GM21526 (cell line): Measurements from ENCODE around the gene ADAMTS15.
A peak's percentile ranks its signal among the peaks of the same experiment; 100 is the strongest.
"Not testable (repeated sequence)": the region's sequence is repeated elsewhere in the genome, so short reads cannot be mapped to it uniquely, and the experiment has no call there.

ENCODE experiments used
- ATAC-seq: cut with Tn5 transposase; IDR thresholded peaks from one replicate; pipeline ENCODE4 v1.9.1; 2021; ENCODE audit warnings: moderate library complexity; ENCODE audit not compliant: unreplicated experiment, low FRiP score

ADAMTS15 gene

GRCh38 chr11:130433357-130433756, 15.1 kb upstream of the ADAMTS15 start:
- ATAC-seq: no peak

GRCh38 chr11:130434521-130435223, 13.8 kb upstream of the ADAMTS15 start:
- peak; percentile 93 for ATAC-seq

- no peak for ATAC-seq
Measured at GRCh38 chr11:130435671-130436070, 12.8 kb upstream of the ADAMTS15 start.

- no peak for ATAC-seq
Measured at GRCh38 chr11:130436171-130436570, 12.3 kb upstream of the ADAMTS15 start.

- no peak for ATAC-seq
Measured at GRCh38 chr11:130437848-130438247, 10.6 kb upstream of the ADAMTS15 start.

- ATAC-seq: not testable (repeated sequence)
Measured at GRCh38 chr11:130438401-130439159, 9.9 kb upstream of the ADAMTS15 start.

- no peak for ATAC-seq
Measured at GRCh38 chr11:130439160-130439519, 9.3 kb upstream of the ADAMTS15 start.

- no peak for ATAC-seq
Measured at GRCh38 chr11:130439876-130440275, 8.6 kb upstream of the ADAMTS15 start.

- ATAC-seq: no peak
Measured at GRCh38 chr11:130441719-130442118, 6.7 kb upstream of the ADAMTS15 start.

GRCh38 chr11:130442737-130443136, 5.7 kb upstream of the ADAMTS15 start:
- no peak for ATAC-seq

GRCh38 chr11:130445788-130446187, 2.7 kb upstream of the ADAMTS15 start:
- ATAC-seq: no peak

- ATAC-seq: no peak
Measured at GRCh38 chr11:130448039-130448415, 418 bp upstream of the ADAMTS15 start.

- ATAC-seq: no peak
Measured at GRCh38 chr11:130449310-130449990, 1.0 kb downstream of the ADAMTS15 start.

GRCh38 chr11:130449996-130450769, 1.7 kb downstream of the ADAMTS15 start:
- no peak for ATAC-seq

- no peak for ATAC-seq
Measured at GRCh38 chr11:130451231-130452019, 3.0 kb downstream of the ADAMTS15 start.

- no peak for ATAC-seq
Measured at GRCh38 chr11:130452176-130452575, 3.7 kb downstream of the ADAMTS15 start.

GRCh38 chr11:130452940-130453339, 4.5 kb downstream of the ADAMTS15 start:
- no peak for ATAC-seq

- ATAC-seq: no peak
Measured at GRCh38 chr11:130454491-130455252, 6.2 kb downstream of the ADAMTS15 start.

- ATAC-seq: no peak
Measured at GRCh38 chr11:130455483-130456127, 7.2 kb downstream of the ADAMTS15 start.
